ENCODE measurements around the gene TMEM176A.
A peak's percentile ranks its signal among the peaks of the same experiment; 100 is the strongest.

Gene TMEM176A

GRCh38 chr7:150778738-150779301 is 21.7 kb upstream of the TMEM176A start:
- TF ChIP-seq CTCF (IDR thresholded peaks at IDR 0.05; ENCODE audit: low read depth, low read length, missing control alignments) = peak; percentile 89
- H3K4me3 ChIP-seq (ENCODE audit: low read depth, low read length) = no peak overlapping the region
- peak; percentile 29 for DNase-seq (ENCODE audit: low read depth)

- H3K4me3 ChIP-seq (ENCODE audit: low read depth, low read length) = no peak overlapping the region
- no peak for DNase-seq (ENCODE audit: low read depth)
Measured at GRCh38 chr7:150780292-150780691, 20.3 kb upstream of the TMEM176A start.

GRCh38 chr7:150781103-150781502 is 19.5 kb upstream of the TMEM176A start:
- DNase-seq (ENCODE audit: low read depth) = no peak
- no peak overlapping the region for H3K4me3 ChIP-seq (ENCODE audit: low read depth, low read length)
- no peak for TF ChIP-seq CTCF (IDR thresholded peaks at IDR 0.05; ENCODE audit: low read depth, low read length, missing control alignments)

More at GRCh38 chr7:150780292-150780691, 20.3 kb upstream of the TMEM176A start:
- no peak for TF ChIP-seq CTCF (IDR thresholded peaks at IDR 0.05; ENCODE audit: low read depth, low read length, missing control alignments)

- no peak for DNase-seq (ENCODE audit: low read depth)
- TF ChIP-seq CTCF (IDR thresholded peaks at IDR 0.05; ENCODE audit: low read depth, low read length, missing control alignments) = no peak
- no peak overlapping the region for H3K4me3 ChIP-seq (ENCODE audit: low read depth, low read length)
Measured at GRCh38 chr7:150781961-150782360, 18.6 kb upstream of the TMEM176A start.

GRCh38 chr7:150784120-150784736 is 16.3 kb upstream of the TMEM176A start:
- no peak for DNase-seq (ENCODE audit: low read depth)
- no peak for TF ChIP-seq CTCF (IDR thresholded peaks at IDR 0.05; ENCODE audit: low read depth, low read length, missing control alignments)
- no peak overlapping the region for H3K4me3 ChIP-seq (ENCODE audit: low read depth, low read length)

- TF ChIP-seq CTCF (IDR thresholded peaks at IDR 0.05; ENCODE audit: low read depth, low read length, missing control alignments) = no peak
- no peak for DNase-seq (ENCODE audit: low read depth)
- no peak overlapping the region for H3K4me3 ChIP-seq (ENCODE audit: low read depth, low read length)
Measured at GRCh38 chr7:150784954-150785353, 15.6 kb upstream of the TMEM176A start.
